ENCODE results near the gene LRP5.
"Not testable (repeated sequence)": the region's sequence is repeated elsewhere in the genome, so short reads cannot be mapped to it uniquely, and the experiment has no call there.

The LRP5 gene

GRCh38 chr11:68399916-68400315 is 87.5 kb downstream of the LRP5 start:
- TF ChIP-seq, protein P1, sequence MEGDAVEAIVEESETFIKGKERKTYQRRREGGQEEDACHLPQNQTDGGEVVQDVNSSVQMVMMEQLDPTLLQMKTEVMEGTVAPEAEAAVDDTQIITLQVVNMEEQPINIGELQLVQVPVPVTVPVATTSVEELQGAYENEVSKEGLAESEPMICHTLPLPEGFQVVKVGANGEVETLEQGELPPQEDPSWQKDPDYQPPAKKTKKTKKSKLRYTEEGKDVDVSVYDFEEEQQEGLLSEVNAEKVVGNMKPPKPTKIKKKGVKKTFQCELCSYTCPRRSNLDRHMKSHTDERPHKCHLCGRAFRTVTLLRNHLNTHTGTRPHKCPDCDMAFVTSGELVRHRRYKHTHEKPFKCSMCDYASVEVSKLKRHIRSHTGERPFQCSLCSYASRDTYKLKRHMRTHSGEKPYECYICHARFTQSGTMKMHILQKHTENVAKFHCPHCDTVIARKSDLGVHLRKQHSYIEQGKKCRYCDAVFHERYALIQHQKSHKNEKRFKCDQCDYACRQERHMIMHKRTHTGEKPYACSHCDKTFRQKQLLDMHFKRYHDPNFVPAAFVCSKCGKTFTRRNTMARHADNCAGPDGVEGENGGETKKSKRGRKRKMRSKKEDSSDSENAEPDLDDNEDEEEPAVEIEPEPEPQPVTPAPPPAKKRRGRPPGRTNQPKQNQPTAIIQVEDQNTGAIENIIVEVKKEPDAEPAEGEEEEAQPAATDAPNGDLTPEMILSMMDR (IDR thresholded peaks at IDR 0.05; ENCODE audit: low read depth, low read length) = no peak
- H3K4me3 ChIP-seq (ENCODE audit: low read depth, low read length) = no peak overlapping the region

GRCh38 chr11:68400584-68400983 is 88.2 kb downstream of the LRP5 start:
- H3K4me3 ChIP-seq (ENCODE audit: low read depth, low read length) = not testable (repeated sequence)

- TF ChIP-seq, protein P1 (IDR thresholded peaks at IDR 0.05; ENCODE audit: low read depth, low read length) = no peak
Measured at GRCh38 chr11:68401856-68402255, 89.5 kb downstream of the LRP5 start.

DNA sequence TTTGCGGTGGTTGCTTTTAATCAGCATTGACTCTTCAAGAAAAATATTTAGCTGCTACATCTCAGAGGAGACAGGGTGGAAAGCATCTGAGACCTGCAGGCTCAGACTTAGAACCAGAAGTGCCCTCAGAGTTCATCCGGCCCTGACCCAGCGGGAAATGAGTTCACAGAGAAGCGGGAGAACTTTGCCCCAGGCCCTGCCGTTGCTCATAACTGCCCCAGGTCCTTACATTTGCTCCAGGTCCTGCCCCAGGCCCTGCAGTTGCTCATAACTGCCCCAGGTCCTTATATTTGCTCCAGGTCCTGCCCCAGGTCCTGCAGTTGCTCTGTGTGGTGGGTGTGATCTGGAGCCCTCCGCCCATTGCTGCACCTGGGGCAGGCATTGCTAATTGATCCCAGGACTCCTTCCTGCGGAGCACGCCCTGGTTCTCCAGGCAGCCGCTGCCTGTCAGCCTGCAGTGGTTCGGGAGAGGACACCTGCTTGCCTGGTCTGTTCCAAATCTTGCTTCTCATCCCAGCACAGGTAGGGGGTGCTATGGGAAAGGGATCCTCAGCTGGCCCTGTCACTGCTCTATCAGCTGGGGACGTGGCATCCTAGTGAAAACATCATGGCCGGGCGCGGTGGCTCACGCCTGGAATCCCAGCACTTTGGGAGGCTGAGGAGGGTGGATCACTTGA is 90.1 kb downstream of the LRP5 start:
- TF ChIP-seq, protein P1 (IDR thresholded peaks at IDR 0.05; ENCODE audit: low read depth, low read length) = no peak
- H3K4me3 ChIP-seq (ENCODE audit: low read depth, low read length) = no peak overlapping the region

More at GRCh38 chr11:68401856-68402255, 89.5 kb downstream of the LRP5 start:
- H3K4me3 ChIP-seq (ENCODE audit: low read depth, low read length) = no peak overlapping the region

DNA sequence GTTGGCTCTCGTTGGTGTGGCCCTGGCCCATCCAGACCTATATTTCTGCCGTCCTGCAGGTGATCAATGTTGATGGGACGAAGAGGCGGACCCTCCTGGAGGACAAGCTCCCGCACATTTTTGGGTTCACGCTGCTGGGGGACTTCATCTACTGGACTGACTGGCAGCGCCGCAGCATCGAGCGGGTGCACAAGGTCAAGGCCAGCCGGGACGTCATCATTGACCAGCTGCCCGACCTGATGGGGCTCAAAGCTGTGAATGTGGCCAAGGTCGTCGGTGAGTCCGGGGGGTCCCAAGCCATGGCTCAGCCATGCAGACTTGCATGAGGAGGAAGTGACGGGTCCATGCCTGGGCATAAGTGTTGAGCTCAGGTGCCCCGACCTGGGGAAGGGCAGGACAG is 91.0 kb downstream of the LRP5 start:
- no peak overlapping the region for H3K4me3 ChIP-seq (ENCODE audit: low read depth, low read length)
- TF ChIP-seq, protein P1 (IDR thresholded peaks at IDR 0.05; ENCODE audit: low read depth, low read length) = no peak

- TF ChIP-seq, protein P1 (IDR thresholded peaks at IDR 0.05; ENCODE audit: low read depth, low read length) = no peak
- H3K4me3 ChIP-seq (ENCODE audit: low read depth, low read length) = no peak overlapping the region
Measured at GRCh38 chr11:68403831-68404230, 91.4 kb downstream of the LRP5 start.

- TF ChIP-seq, protein P1 (IDR thresholded peaks at IDR 0.05; ENCODE audit: low read depth, low read length) = no peak
- H3K4me3 ChIP-seq (ENCODE audit: low read depth, low read length) = no peak overlapping the region
Measured at GRCh38 chr11:68406324-68407313, 94.2 kb downstream of the LRP5 start.

Data from WI38 (cell line).